ENCODE results near the gene EXOC6B. TPM values are rescaled to one million over a fixed set of nuclear protein-coding genes. Genes with fewer than 3 reads are reported as not detected.
"Not testable (repeated sequence)": the region's sequence is repeated elsewhere in the genome, so short reads cannot be mapped to it uniquely, and the experiment has no call there.

EXOC6B gene
- total RNA-seq, 2 donors from 2014 or later: 10.8 to 12.8 TPM

DNA sequence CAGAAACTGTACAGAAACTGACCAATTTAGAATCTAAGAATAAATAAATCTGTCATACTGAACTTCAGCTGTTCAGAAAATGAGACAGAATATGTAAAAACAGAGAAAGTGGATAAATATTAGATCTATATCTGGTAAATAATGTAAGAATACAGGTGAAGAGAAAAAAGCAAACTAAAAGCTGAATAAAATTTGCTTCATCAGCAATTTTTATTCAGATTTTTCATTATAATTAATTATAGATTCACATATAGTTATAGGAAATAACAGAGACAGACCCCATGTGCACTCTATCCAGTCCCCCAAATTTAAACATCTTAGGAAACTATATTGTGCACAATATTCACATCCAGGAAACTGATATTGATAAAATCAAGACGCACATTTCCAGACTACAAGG, 299.2 kb downstream of the EXOC6B start:
- no peaks in the 10 kb centered on the region for H3K36me3 Mint-ChIP-seq
- no peak for ATAC-seq
- H3K27me3 Mint-ChIP-seq: no peaks in the 10 kb centered on the region
- no peaks in the 10 kb centered on the region for H3K9me3 Mint-ChIP-seq
- H3K27ac Mint-ChIP-seq: no peak overlapping the region
- H3K4me1 Mint-ChIP-seq (ENCODE audit: low read depth in 2 of 2): no peaks in the 10 kb centered on the region
- H3K4me3 Mint-ChIP-seq: no peak overlapping the region
- no peak for DNase-seq (ENCODE audit: low spot score)

DNA sequence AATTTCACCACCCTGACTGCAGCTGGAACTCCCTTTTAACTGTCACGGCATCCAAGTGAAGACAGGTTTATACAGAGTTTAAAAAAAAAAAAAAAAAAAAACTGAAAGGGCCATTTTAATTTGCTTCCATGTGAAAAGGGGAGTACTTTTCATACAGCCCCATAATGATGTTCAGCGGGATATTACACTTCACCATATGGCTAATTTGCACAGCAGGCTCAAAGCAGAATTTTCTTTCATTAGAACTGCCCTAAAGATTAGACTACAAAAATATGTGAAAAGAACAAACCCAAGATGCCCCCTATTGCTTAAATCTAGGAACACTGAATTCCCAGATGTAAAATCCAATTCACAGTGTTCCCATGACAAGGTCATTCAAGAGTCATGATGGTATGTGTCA, 301.8 kb downstream of the EXOC6B start:
- DNase-seq (ENCODE audit: low spot score): no peak
- Mint-ChIP-seq H3K36me3 (no peaks in the 10 kb centered on the region), H3K4me1 (ENCODE audit: low read depth in 2 of 2) (peaks cover 0 to 3% of the 10 kb centered on the region in 2 donors), H3K9me3 (no peaks in the 10 kb centered on the region), H3K4me3 (no peak overlapping the region), H3K27ac (no peak overlapping the region), H3K27me3 (no peaks in the 10 kb centered on the region)
- ATAC-seq: no peak

DNA sequence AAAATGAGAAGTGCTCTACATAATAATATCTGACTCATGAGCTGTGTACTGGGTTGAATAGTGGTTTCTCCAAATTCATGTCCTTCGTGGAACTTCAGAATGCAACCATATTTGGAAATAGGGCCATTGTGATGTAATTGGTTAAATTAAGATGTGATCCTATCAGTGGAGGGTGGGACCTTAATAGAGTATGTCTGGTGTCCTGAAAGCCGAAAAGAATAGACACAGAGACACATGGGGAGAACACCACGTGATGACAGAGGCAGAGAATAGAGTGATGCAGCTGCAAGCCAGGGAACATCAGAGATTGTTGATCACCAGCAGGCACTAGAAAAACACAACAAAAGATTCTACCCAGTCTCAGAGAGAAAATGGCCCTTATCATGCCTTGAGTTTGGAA, 310.1 kb downstream of the EXOC6B start:
- Mint-ChIP-seq H3K4me1 (ENCODE audit: low read depth in 2 of 2) (peaks cover 0 to 3% of the 10 kb centered on the region in 2 donors), H3K27me3 (no peaks in the 10 kb centered on the region), H3K9me3 (no peaks in the 10 kb centered on the region), H3K36me3 (no peaks in the 10 kb centered on the region), H3K4me3 (no peak overlapping the region), H3K27ac (no peak overlapping the region)
- no peak for DNase-seq (ENCODE audit: low spot score)
- ATAC-seq: no peak

DNA sequence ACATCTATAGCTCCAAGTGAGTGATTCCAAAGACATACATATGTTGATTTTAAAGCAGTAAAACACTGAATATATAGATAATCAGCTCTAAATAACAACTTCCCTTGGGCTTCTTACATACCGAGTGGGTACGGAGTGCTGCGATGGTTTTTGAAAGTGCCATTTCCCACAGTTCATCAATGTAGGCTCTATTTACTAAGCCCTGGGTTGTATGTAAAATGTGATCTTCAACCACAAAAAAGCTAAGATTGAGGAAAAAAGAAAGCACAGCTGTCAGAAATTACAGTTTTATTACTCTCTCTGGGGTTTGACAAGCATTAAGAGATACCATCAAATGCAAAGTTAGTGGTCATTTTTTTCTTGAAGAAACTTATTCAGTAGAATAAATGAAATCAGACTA, 312.8 kb downstream of the EXOC6B start:
- no peak for ATAC-seq
- no peak for DNase-seq (ENCODE audit: low spot score)
- Mint-ChIP-seq H3K36me3 (no peaks in the 10 kb centered on the region), H3K27ac (no peak overlapping the region), H3K4me3 (no peak overlapping the region), H3K4me1 (ENCODE audit: low read depth in 2 of 2) (peaks cover 0 to 2% of the 10 kb centered on the region in 2 donors), H3K27me3 (no peaks in the 10 kb centered on the region), H3K9me3 (no peaks in the 10 kb centered on the region)

DNA sequence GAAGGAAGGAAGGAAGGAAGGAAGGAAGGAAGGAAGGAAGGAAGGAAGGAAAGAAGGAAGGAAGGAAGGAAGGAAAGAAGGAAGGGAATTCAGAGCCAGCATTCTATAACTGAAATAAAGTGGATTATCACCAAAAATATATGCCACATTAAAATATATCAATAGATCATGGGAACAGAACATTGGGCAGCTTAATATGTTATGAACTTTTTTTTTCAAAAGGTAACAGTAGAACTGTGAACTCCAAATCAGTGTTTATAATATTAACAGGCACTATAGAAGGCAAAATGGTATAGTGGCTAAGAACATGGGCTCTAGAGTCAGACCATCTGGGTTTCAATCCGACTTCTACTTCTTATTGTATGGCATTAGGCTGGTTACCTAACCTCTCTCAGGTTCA, 313.5 kb downstream of the EXOC6B start:
- Mint-ChIP-seq H3K27ac (no peak overlapping the region), H3K4me3 (no peak overlapping the region), H3K4me1 (ENCODE audit: low read depth in 2 of 2) (no peaks in the 10 kb centered on the region), H3K36me3 (no peaks in the 10 kb centered on the region), H3K9me3 (no peaks in the 10 kb centered on the region), H3K27me3 (no peaks in the 10 kb centered on the region)
- DNase-seq (ENCODE audit: low spot score) (no peak), ATAC-seq (no peak)

DNA sequence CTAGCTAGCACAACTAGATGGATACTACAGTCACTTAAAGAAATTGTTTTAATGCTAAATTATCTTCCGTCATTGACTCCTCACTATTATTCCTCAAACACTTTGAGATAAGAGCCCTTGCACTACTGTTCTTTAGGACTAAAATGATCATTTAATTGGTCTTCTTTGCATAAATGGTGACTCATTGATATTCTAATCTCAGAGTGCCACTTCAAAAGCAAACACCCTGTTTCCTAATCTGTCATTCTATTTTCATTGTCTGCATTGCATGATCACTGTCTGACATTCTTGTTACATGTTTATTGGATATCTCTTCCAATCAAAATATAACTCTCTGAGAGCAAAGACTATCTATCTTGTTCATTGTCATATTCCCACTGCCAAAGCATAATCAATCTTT, 313.9 kb downstream of the EXOC6B start:
- H3K27me3 Mint-ChIP-seq: no peaks in the 10 kb centered on the region
- ATAC-seq (no peak), DNase-seq (ENCODE audit: low spot score) (no peak)
- no peak overlapping the region for H3K4me3 Mint-ChIP-seq
- no peaks in the 10 kb centered on the region for H3K9me3 Mint-ChIP-seq
- no peaks in the 10 kb centered on the region for H3K36me3 Mint-ChIP-seq
- H3K4me1 Mint-ChIP-seq (ENCODE audit: low read depth in 2 of 2): no peaks in the 10 kb centered on the region
- H3K27ac Mint-ChIP-seq: no peak overlapping the region

DNA sequence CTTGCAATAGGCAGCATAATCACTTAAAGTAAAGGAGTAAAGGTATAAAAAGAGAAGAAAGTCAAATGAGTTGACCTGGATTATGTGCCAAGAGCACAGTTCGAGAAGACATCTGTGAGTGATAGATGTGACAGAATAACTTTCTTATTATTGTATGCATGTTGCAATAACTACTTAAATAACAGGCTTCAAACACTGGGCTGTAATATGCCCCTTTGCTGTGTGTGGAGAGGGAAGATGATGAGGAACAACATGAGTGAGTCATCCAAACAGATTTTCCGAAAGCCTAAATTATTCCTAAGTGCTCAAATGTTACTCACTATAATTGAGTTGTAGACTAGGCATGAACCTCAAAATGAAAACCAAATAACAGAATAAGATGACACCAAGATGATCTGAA, 328.1 kb downstream of the EXOC6B start:
- Mint-ChIP-seq H3K36me3 (no peaks in the 10 kb centered on the region), H3K9me3 (no peaks in the 10 kb centered on the region), H3K4me1 (ENCODE audit: low read depth in 2 of 2) (no peaks in the 10 kb centered on the region), H3K4me3 (no peak overlapping the region), H3K27ac (no peak overlapping the region), H3K27me3 (no peaks in the 10 kb centered on the region)
- ATAC-seq: no peak
- no peak for DNase-seq (ENCODE audit: low spot score)

DNA sequence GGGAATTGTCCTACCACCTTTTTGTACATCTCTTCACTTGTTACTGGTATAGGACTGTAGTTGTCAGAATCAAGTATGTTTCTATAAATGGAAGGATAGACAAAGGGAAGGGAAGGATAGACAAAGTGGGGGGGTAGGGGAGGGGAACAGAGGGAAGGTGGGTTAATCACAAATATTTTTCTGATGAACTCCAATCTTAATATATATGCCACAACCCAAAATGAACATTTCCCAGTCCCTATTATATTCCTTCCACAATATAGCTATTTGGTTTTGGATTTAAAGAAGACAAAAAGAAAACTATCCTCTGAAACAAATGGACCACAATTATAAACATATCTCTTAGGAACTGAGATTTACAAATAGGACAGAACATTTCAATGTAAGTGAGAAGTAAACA, 329.4 kb downstream of the EXOC6B start:
- no peak for DNase-seq (ENCODE audit: low spot score)
- no peak overlapping the region for H3K27ac Mint-ChIP-seq
- ATAC-seq: no peak
- no peaks in the 10 kb centered on the region for H3K4me1 Mint-ChIP-seq (ENCODE audit: low read depth in 2 of 2)
- H3K36me3 Mint-ChIP-seq: peaks cover 3% of the 10 kb centered on the region
- H3K9me3 Mint-ChIP-seq: no peaks in the 10 kb centered on the region
- no peaks in the 10 kb centered on the region for H3K27me3 Mint-ChIP-seq
- H3K4me3 Mint-ChIP-seq: no peak overlapping the region

DNA sequence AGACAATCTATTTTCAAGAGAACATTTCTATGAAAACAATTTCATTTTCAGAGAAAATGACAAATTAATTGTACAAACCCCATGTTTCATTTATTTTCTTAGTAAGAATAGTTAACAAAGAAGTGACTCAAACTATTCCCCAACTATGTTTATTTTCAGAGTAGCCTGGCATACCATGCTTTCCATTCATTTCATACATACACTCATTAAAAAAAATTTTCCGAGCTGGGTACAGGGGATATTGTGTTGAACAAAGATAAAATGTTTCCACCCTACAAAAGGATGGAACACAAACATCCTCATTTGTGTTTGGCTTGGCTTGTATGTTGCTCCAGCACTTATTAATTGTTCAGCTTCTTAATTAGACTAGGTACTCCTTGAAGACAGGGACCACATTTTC, 331.4 kb downstream of the EXOC6B start:
- DNase-seq (ENCODE audit: low spot score) (no peak), ATAC-seq (no peak)
- Mint-ChIP-seq H3K27me3 (no peaks in the 10 kb centered on the region), H3K9me3 (no peaks in the 10 kb centered on the region), H3K4me1 (ENCODE audit: low read depth in 2 of 2) (no peaks in the 10 kb centered on the region), H3K36me3 (peaks cover 6% of the 10 kb centered on the region), H3K27ac (no peak overlapping the region), H3K4me3 (no peak overlapping the region)

DNA sequence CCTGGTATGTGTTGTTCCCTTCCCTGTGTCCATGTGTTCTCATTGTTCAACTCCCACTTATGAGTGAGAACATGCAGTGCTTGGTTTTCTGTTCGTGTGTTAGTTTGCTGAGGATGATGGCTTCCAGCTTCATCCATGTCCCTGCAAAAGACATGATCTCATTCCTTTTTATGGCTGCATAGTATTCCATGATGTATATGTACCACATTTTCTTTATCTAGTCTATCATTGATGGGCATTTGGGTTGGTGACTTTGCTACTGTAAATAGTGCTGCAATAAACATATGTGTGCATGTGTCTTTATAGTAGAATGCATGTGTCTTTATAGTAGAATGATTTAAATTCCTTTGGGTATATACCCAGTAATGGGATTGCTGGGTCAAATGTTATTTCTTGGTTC, 341.2 kb downstream of the EXOC6B start:
- H3K4me1 Mint-ChIP-seq (ENCODE audit: low read depth in 2 of 2); ATAC-seq; H3K4me3 Mint-ChIP-seq; H3K27ac Mint-ChIP-seq; DNase-seq (ENCODE audit: low spot score); H3K27me3 Mint-ChIP-seq: not testable (repeated sequence)
- Mint-ChIP-seq H3K9me3 (peaks cover 12% of the 10 kb centered on the region), H3K36me3 (peaks cover 23% of the 10 kb centered on the region)

DNA sequence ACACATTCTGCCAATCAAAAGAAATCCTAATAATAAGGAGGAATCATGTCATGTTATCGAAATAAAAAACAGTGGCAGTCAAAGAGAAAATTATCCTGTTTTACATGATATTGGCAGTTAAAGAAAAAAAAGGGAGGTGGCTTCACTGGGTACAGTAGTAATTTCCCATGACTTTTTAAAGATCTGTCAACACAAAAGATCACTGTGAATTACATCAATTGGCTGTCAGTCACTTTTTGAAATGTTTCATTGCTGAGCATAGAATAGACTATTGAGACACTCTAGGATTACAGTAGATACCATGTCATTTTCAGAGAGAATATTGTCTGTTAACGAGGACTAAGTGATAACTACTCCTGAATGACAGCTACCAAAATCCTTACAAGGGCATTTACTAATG, 342.5 kb downstream of the EXOC6B start:
- Mint-ChIP-seq H3K4me1 (ENCODE audit: low read depth in 2 of 2) (no peaks in the 10 kb centered on the region), H3K27me3 (no peaks in the 10 kb centered on the region), H3K36me3 (peaks cover 17% of the 10 kb centered on the region), H3K4me3 (no peak overlapping the region), H3K27ac (no peak overlapping the region), H3K9me3 (peaks cover 7% of the 10 kb centered on the region)
- ATAC-seq (no peak), DNase-seq (ENCODE audit: low spot score) (no peak)

DNA sequence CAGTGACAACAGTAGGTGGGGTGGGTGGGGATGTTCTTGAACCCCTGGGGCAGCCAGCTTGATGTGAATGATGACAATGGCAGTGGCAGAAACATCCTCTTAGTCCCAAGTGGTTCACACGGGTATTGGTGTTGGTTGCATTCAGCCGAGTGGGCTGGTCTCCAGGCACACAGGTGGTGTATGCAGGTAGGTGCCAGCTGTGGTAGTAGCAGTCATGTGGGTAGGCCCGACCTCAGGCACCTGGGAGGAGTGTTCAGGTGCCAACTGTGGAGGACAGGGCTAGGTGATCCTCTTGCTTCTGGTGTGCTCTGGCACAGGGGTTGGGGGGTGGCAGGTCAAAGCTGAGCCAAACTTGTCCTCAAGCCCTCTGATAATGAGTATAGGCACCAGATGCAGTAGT, 350.6 kb downstream of the EXOC6B start:
- ATAC-seq (no peak), DNase-seq (ENCODE audit: low spot score) (no peak)
- H3K27ac Mint-ChIP-seq: no peak overlapping the region
- no peak overlapping the region for H3K4me3 Mint-ChIP-seq
- H3K27me3 Mint-ChIP-seq: no peaks in the 10 kb centered on the region
- peaks cover 46% of the 10 kb centered on the region for H3K36me3 Mint-ChIP-seq
- no peaks in the 10 kb centered on the region for H3K4me1 Mint-ChIP-seq (ENCODE audit: low read depth in 2 of 2)
- H3K9me3 Mint-ChIP-seq: peaks cover 19% of the 10 kb centered on the region

DNA sequence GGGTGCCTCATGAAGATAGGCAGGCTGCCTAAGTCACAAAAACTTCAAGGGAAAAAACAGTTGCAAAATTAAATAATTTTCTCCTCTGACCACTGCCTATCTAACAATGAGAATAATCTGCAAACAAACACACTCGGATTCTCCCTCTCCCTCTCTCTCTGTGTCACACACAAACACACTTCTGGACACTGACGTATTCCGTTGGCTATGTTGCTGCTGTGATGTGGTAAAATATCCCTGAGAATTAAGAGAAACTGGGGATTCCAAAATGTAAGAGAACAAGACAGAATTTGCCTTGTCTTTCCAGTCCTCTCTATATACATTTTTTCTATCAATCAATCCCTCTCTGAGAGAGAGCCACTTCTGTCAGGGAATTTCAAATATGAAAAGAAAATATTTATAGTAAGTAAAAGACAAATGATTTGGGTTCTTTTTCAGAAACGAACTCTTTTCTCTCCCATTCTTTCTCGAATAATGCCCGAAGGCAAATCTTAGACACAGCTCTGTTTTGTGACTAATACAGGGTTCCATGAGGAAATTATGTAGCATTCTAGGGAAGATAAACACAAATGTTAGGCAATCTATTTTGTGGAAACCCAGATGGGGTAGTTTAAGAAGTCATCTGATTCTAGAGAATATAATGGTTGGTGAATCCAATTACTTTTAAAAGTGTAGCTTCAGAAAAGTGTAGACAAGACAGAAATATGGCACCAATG, 367.9 kb downstream of the EXOC6B start:
- DNase-seq (ENCODE audit: low spot score) (no peak), ATAC-seq (no peak)
- Mint-ChIP-seq H3K4me3 (no peak overlapping the region), H3K9me3 (no peaks in the 10 kb centered on the region), H3K27ac (no peak overlapping the region), H3K4me1 (ENCODE audit: low read depth in 2 of 2) (no peaks in the 10 kb centered on the region), H3K36me3 (peaks cover 5% of the 10 kb centered on the region), H3K27me3 (no peaks in the 10 kb centered on the region)

DNA sequence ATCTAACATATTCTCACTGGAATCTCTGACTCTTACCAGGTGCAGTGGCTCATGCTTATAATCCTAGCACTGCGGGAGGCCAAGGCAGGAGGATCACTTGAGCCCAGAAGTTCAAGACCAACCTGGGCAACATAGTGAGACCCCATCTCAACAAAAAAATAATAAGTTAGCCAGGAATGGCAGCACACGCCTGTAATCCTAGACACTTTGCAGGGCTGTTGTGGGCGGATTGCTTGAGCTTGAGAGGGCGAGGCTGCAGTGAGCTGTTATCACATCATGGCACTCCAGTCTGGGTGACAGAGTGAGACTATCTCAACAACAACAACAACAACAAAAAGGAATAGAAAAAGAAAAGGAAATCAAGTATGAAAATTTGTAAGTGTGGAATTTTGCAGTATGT, 371.6 kb downstream of the EXOC6B start:
- no peak overlapping the region for H3K27ac Mint-ChIP-seq
- H3K36me3 Mint-ChIP-seq: peaks cover 5% of the 10 kb centered on the region
- H3K27me3 Mint-ChIP-seq: no peaks in the 10 kb centered on the region
- DNase-seq (ENCODE audit: low spot score) (no peak), ATAC-seq (no peak)
- no peaks in the 10 kb centered on the region for H3K4me1 Mint-ChIP-seq (ENCODE audit: low read depth in 2 of 2)
- no peak overlapping the region for H3K4me3 Mint-ChIP-seq
- no peaks in the 10 kb centered on the region for H3K9me3 Mint-ChIP-seq

DNA sequence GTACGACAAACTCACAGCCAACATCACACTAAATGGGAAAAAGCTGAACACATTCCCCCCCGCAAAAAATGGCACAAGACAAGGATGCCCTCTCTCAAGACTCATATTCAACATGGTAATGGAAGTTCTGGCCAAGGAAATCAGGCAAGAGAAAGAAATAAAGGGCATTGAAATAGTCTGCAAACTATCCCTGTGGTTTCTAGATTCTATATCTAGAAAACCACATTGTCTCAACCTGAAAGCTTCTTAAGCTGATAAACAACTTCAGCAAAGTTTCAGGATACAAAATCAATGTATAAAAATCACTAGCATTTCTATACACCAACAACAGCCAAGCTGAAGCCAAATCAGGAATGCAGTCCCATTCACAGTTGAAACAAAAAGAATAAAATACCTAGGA, 383.6 kb downstream of the EXOC6B start:
- Mint-ChIP-seq H3K4me1 (ENCODE audit: low read depth in 2 of 2) (peaks cover 4 to 10% of the 10 kb centered on the region in 2 donors), H3K9me3 (peaks cover 29% of the 10 kb centered on the region), H3K36me3 (peaks cover 21% of the 10 kb centered on the region), H3K27ac (no peak overlapping the region), H3K4me3 (no peak overlapping the region), H3K27me3 (no peaks in the 10 kb centered on the region)
- DNase-seq (ENCODE audit: low spot score): no peak
- ATAC-seq: no peak
